ENCODE results near the gene AP5Z1. TPM values are rescaled to one million over a fixed set of nuclear protein-coding genes. Genes with fewer than 3 reads are reported as not detected.

The AP5Z1 gene
- total RNA-seq, 1 donor from 2014 or later: 111 TPM

GRCh38 chr7:4837803-4838625 is 62.6 kb downstream of the AP5Z1 start:
- Mint-ChIP-seq H3K4me3 (no peak overlapping the region), H3K4me1 (no peaks in the 10 kb centered on the region), H3K36me3 (ENCODE audit: low read depth) (no peaks in the 10 kb centered on the region), H3K9me3 (no peaks in the 10 kb centered on the region), H3K27ac (no peak overlapping the region), H3K27me3 (no peaks in the 10 kb centered on the region)
- no peak for TF ChIP-seq CTCF (IDR thresholded peaks at IDR 0.05)
- no peak for DNase-seq
- POLR2A ChIA-PET: no interaction called here
- ATAC-seq (ENCODE audit: low read depth): no peak
- intact Hi-C loops (cut with micrococcal nuclease): no loop called here
- CTCF ChIA-PET: no interaction called here

DNA sequence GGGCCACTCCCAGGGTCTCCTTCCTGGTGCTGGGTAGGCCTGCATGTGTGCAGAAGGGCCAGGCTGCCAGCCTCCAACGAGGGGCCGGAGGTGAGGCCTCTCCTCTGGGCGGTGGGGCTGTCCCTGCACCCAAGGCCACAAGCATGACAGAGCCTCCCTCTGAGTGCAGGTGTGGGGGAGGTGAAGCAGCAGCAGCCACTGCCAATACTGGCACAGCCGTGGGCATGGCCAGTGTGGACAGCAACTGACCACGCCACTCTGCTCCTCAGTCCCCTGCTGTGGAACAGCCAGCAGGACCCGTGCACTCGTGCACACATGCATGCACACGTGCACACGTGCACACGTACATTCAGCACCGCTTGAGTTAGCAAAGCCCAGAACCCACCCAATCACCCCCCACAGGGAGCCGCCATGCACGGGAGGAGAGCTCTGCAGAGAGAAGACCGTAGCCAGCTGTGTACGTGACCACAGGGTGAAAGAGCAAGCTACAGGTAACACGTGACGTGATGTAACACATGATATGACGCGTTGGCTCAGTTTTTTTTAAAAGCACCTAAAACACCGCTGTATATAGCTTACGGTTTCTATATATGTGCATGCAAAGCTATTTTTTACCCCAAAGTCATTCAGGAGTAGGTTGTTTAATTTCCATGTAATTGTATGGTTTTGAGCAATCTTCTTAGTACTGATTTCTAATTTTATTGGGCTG is 63.4 kb downstream of the AP5Z1 start:
- Mint-ChIP-seq H3K9me3 (no peaks in the 10 kb centered on the region), H3K36me3 (ENCODE audit: low read depth) (no peaks in the 10 kb centered on the region), H3K27ac (no peak overlapping the region), H3K4me3 (no peak overlapping the region), H3K27me3 (peaks cover 5% of the 10 kb centered on the region), H3K4me1 (no peaks in the 10 kb centered on the region)
- CTCF ChIA-PET: no interaction called here
- DNase-seq: no peak
- POLR2A ChIA-PET: no interaction called here
- no peak for TF ChIP-seq CTCF (IDR thresholded peaks at IDR 0.05)
- ATAC-seq (ENCODE audit: low read depth): no peak
- intact Hi-C loops (cut with micrococcal nuclease): no loop called here

DNA sequence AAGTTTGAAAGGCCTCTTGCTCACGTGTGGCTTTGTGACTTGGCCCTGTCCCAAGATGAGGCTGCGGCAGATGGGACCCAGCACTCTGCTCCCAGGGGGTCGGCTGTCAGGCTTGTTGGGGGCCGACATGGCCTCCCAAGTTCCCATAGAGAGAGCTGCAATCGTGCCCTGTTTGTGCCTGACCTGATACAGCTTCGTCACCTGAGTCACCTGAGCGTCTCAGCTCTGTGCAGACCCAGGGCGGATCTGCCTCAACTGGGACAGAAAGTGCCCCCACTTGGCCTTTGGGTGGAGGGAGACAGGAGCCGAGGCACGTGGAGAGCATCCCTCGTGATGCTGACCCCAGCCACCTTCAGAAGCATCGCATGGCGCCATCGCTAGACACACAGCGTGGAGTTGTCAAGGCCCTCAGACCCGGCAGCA is 64.7 kb downstream of the AP5Z1 start:
- CTCF ChIA-PET: interaction anchor here (0.6 kb wide), 1 partner anchor 249 kb away, joined by 3 read pairs; no protein-coding TSS in a partner anchor
- no peak for DNase-seq
- H3K36me3 Mint-ChIP-seq (ENCODE audit: low read depth): no peaks in the 10 kb centered on the region

More for the DNA sequence above, 64.7 kb downstream of the AP5Z1 start:
- no peaks in the 10 kb centered on the region for H3K9me3 Mint-ChIP-seq
- no peaks in the 10 kb centered on the region for H3K4me1 Mint-ChIP-seq
- H3K27ac Mint-ChIP-seq: no peak overlapping the region
- no peak for ATAC-seq (ENCODE audit: low read depth)
- H3K27me3 Mint-ChIP-seq: peaks cover 5% of the 10 kb centered on the region
- intact Hi-C loops (cut with micrococcal nuclease): no loop called here
- POLR2A ChIA-PET: no interaction called here
- no peak overlapping the region for H3K4me3 Mint-ChIP-seq
- no peak for TF ChIP-seq CTCF (IDR thresholded peaks at IDR 0.05)

Other genes starting within 250 kb of the AP5Z1 start
- 37.5 and 42.7 TPM in 2 replicates for gene FOXK1, start 93.3 kb upstream of the AP5Z1 start, total RNA-seq
- gene PAPOLB, start 86.4 kb downstream of the AP5Z1 start, total RNA-seq: 0.07 TPM in 1 of 2 replicates, not detected in the other
- not detected in 2 replicates for gene RADIL, start 108.1 kb downstream of the AP5Z1 start, total RNA-seq
- gene MMD2, start 183.6 kb downstream of the AP5Z1 start, total RNA-seq: not detected in 2 replicates

Measured in activated B cell treated with CpG ODN at 0.5 μM for 24 hours (primary cell).